ENCODE results near the gene LMO1. TPM values are rescaled to one million over a fixed set of nuclear protein-coding genes. Genes with fewer than 3 reads are reported as not detected.

LMO1 gene
- total and polyA plus RNA-seq, 7 donors: 0.74 to 9.3 (median 3.2) TPM

DNA sequence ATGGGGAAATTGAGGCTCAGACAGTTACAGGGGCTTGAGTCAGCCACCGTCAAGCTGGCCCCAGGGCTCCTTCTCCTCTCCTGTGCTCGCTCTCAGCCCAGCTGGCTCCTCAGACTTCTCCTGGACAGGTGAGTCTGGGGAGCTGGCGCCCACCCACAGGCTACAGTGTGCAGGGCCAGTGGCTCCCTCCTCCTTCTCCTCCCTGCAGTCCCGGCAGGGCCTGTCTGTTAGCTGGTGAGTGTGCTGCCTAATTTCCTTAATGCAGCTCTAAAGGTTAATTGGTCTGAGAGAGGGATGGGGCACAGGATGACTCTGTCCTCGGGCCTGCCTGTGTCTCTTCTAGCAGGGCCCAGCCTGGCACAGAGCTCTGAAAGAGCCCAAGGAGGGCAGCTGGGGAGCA, 31.7 kb downstream of the LMO1 start:
- no peaks in the 10 kb centered on the region for H3K9me3 ChIP-seq
- H3K27me3 ChIP-seq (ENCODE audit: insufficient read depth in 3 of 3, low read length in 2 of 3): no peaks in the 10 kb centered on the region
- H3K4me3 ChIP-seq: no peak overlapping the region
- H3K4me1 ChIP-seq: no peaks in the 10 kb centered on the region
- TF ChIP-seq, protein P1, sequence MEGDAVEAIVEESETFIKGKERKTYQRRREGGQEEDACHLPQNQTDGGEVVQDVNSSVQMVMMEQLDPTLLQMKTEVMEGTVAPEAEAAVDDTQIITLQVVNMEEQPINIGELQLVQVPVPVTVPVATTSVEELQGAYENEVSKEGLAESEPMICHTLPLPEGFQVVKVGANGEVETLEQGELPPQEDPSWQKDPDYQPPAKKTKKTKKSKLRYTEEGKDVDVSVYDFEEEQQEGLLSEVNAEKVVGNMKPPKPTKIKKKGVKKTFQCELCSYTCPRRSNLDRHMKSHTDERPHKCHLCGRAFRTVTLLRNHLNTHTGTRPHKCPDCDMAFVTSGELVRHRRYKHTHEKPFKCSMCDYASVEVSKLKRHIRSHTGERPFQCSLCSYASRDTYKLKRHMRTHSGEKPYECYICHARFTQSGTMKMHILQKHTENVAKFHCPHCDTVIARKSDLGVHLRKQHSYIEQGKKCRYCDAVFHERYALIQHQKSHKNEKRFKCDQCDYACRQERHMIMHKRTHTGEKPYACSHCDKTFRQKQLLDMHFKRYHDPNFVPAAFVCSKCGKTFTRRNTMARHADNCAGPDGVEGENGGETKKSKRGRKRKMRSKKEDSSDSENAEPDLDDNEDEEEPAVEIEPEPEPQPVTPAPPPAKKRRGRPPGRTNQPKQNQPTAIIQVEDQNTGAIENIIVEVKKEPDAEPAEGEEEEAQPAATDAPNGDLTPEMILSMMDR (IDR thresholded peaks at IDR 0.05): no peak
- WGBS, 3 donors: 75 to 82% (median 79%) methylated on average over 5 of the region's 5 CpGs
- ATAC-seq (no peak), DNase-seq (no peak)
- no peak overlapping the region for H3K27ac ChIP-seq
- intact Hi-C loops (cut with DNase I): no loop called here
- no peaks in the 10 kb centered on the region for H3K36me3 ChIP-seq (ENCODE audit: insufficient read depth in 1 of 2, low read depth in 1 of 2)

DNA sequence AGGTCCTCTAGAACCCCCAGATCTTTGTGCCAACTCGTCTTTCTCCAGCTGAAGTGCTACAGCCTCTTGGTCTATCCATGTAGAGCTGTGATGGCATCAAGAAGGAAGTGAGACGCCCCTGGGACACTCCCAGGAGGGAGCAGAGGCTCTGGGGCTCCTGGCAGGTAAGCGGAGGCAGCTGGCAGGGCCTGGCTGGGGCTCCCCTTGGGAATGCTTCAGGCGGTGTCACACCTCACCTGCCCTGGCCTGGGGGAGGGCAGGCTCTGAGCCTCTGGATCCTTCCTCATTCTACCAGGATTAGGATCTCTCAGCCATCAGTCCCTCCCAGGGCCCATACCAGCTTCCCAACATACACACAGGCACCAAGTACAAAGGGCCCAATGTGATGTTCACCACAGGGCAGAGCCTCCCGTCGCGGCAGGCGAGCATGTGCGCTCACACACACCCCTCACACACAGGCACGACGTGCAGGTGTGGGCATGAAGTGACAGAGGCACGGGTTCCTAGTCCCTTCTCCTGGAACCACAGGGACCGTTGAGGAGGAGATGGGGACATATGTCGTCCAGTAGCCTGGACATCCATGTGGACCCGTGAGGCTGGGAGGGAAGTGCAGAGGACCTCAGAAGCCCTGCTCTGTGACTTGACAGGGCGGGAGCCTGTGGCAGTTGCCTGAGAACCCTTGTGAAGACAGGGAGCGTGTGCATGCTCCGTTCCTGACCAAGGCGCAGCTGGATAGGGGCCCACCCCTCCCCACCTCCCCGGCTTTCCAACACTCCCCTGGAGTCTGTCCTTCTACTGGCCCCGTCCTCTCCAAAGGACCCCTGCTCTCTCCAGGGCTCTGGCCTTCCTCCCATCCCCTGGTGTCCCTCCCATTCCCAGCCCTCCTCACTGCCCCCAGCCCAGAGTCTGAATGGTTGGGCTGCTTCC, 32.5 kb downstream of the LMO1 start:
- 86 to 90% (median 88%) methylated on average over 20 to 21 of the region's 21 CpGs for WGBS, 3 donors
- no peak for DNase-seq
- Histone ChIP-seq H3K27ac (no peak overlapping the region), H3K9me3 (no peaks in the 10 kb centered on the region), H3K4me1 (no peaks in the 10 kb centered on the region), H3K4me3 (no peak overlapping the region), H3K36me3 (ENCODE audit: insufficient read depth in 1 of 2, low read depth in 1 of 2) (no peaks in the 10 kb centered on the region), H3K27me3 (ENCODE audit: insufficient read depth in 3 of 3, low read length in 2 of 3) (no peaks in the 10 kb centered on the region)
- intact Hi-C loops (cut with DNase I): no loop called here
- no peak for ATAC-seq
- TF ChIP-seq, protein P1 (IDR thresholded peaks at IDR 0.05): no peak

DNA sequence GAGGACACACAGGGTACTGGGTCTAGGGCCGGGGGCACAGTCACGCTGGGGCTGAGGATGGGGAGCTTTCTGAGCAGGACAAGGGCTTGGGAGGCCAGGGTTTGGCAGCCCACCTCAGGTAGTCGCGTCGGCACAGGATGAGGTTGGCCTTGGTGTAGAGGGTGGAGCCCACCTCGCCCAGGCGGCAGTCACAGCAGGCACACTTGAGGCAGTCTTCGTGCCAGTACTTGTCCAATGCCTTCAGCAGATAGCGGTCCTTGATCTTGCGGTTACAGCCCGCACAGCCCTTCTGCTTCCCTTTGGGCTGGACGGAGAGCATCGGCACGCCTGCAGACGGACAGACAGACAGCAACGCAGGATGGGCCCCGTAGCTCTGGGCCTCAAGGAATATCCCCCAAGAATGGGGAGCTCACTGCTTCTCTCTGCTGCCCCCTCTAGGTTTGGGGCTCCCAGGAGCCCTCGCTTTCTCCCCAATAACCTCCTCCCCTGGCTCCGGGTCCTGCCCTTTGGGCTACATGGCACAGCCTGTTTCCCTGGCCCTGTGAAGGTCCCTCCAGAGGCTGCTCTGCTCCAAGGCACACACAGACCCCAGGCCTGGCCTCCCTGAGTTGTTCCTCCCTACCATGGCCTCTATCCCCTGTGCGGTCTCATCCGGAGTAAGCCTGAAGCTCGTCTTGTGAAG, 33.4 kb downstream of the LMO1 start:
- Histone ChIP-seq H3K4me1 (no peaks in the 10 kb centered on the region), H3K27ac (no peak overlapping the region), H3K27me3 (ENCODE audit: insufficient read depth in 3 of 3, low read length in 2 of 3) (no peaks in the 10 kb centered on the region), H3K4me3 (no peak overlapping the region), H3K9me3 (no peaks in the 10 kb centered on the region), H3K36me3 (ENCODE audit: insufficient read depth in 1 of 2, low read depth in 1 of 2) (no peaks in the 10 kb centered on the region)
- no peak for ATAC-seq
- DNase-seq: no peak
- 95 to 96% (median 95%) methylated on average over 22 of the region's 22 CpGs for WGBS, 3 donors
- TF ChIP-seq, protein P1 (IDR thresholded peaks at IDR 0.05): no peak
- intact Hi-C loops (cut with DNase I): no loop called here

DNA sequence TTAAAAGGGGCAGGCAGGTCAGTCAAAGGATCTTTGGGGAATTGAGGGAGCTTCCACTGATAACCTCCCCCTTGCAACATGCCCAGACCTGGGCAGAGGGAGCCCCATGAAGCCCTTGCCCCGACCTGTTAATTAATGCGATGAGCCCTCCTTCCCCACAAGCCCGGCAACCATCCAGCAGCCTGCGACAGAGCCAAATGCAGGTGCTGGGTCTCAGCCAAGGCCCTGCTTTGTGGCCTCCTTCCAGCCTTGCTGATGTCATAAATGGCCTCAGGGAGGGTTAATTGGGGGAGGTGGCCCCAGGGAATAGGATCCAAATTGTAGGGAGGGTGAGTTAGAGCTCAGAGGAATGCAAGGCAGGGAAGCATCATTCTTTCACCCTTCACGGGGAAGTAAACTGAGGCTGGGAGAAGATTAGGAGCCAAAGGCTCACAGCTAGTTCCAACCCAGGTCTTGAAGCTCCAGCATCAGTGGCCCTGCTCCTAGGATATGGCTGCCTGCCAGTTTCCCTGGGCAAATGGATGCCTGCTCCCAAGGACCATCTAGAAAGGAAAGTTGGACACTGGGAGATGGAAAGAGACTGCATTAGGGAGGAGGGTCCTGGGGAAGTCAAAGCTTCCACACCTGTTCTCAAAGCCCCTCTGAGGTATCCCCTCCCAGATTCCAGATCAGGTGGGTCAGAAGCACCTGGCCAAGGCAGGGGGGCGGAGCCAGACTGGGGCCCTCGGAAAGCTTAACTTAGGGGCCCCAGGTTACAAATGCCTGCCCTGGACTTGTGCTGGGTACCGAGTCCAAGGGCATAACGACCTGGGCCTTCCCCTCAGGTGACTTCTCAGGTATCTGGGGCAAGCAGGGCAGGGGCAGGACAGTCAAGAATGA, 34.1 kb downstream of the LMO1 start:
- no peaks in the 10 kb centered on the region for H3K4me1 ChIP-seq
- H3K27ac ChIP-seq: no peak overlapping the region
- TF ChIP-seq, protein P1 (IDR thresholded peaks at IDR 0.05): no peak
- WGBS, 3 donors: 57 to 66% (median 64%) methylated on average over 9 of the region's 9 CpGs
- DNase-seq: no peak
- H3K36me3 ChIP-seq (ENCODE audit: insufficient read depth in 1 of 2, low read depth in 1 of 2): no peaks in the 10 kb centered on the region
- no peak overlapping the region for H3K4me3 ChIP-seq
- no peaks in the 10 kb centered on the region for H3K27me3 ChIP-seq (ENCODE audit: insufficient read depth in 3 of 3, low read length in 2 of 3)
- no peaks in the 10 kb centered on the region for H3K9me3 ChIP-seq
- intact Hi-C loops (cut with DNase I): loop anchor here in 1 of 2 donors (5.0 kb wide), 1 partner anchor 338 kb away; no protein-coding TSS in a partner anchor
- no peak for ATAC-seq
